ENCODE results near the gene LYRM4.

Gene LYRM4

DNA sequence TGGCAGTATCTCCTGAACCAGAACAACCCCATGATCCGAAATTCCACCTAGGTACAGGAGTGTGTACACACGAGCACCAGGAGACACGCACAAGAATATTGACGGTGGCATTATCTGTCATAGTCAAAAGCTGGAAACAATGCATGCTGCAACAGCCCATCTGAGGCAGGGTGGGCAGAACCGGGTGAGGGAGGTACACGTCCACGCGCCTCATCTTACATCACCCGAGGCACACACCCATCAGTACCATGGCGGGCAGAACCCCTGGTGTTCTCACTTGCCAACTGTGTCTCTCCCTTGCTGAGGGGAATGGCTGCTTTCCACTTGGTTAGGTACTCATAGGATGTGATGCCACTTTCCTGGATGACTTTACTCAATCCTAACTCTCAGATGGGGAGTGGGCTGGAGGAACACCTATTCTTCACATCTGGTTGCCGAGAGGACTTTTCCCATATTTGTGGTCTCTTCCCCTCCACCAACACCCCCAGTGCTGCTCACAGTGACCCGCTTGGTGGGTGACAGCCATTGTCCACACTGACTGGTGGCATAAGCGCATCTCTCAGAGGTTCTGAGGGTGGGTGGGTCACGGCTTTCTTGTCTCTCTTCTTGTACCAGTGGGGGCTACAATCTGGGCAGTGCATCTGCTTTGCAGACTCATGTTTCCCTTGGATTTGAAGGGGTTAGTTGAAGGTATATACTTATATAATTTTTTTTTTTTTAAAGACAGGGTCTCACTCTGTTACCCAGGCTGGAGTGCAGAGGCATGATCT lies 162.1 kb downstream of the LYRM4 start:
- DNase-seq (ENCODE audit: low read depth) = no peak

DNA sequence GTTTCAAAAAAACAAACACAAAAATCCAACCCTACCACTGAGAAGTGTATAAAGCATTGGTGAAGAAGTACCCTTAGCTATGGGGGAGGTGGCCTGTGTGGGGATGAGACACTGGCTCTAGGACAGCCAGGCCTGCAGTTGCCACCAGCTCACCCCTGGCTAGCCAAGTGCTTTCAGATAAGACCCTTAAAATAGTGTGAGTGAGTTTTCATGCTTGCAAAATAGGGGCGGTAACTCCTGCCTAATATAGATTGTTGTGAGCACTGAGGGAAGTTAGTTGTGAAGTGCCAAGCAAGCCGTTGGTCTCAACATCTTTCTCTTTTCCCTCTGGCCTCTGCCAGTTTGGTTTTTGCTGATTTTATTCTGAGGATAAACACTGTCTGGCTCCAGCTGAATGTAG lies 164.3 kb downstream of the LYRM4 start:
- DNase-seq (ENCODE audit: low read depth) = no peak

DNA sequence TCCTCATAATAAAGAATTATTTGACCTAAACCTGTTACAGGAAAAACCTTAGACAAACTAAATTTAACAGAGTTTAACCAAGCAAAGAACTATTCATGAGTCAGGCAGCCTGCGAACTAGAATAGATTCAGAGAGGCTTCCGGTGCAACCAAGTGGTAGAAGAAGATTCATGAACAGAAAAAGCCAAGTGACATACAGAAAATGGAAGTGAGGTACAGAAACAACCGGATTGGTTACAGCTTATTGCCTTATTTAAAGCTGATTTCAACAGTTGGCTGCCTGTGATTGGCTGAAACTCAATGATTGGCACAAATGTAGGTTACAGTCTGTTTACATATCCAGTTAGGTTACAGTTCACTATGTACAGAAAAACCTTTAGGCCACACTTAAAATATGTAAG lies 165.5 kb downstream of the LYRM4 start:
- DNase-seq (ENCODE audit: low read depth) = no peak

DNA sequence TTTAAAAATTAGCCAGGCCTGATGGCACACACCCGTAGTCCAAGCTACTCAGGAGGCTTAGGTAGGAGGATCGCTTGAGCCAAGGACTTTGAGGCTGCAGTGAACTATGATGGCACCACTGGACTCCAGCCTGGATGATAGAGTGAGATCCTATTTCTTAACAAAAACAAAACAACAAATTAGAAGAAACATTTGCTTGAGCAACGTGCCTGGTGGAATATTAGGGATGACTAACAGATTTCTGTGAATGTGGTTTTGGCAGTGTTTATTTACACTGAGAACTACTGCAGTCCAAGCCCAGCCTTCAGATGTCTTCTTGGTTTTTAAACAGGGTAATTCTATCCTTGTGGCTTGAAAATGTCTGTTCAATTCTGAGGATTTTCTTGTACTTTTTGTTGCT lies 166.4 kb downstream of the LYRM4 start:
- no peak for DNase-seq (ENCODE audit: low read depth)

DNA sequence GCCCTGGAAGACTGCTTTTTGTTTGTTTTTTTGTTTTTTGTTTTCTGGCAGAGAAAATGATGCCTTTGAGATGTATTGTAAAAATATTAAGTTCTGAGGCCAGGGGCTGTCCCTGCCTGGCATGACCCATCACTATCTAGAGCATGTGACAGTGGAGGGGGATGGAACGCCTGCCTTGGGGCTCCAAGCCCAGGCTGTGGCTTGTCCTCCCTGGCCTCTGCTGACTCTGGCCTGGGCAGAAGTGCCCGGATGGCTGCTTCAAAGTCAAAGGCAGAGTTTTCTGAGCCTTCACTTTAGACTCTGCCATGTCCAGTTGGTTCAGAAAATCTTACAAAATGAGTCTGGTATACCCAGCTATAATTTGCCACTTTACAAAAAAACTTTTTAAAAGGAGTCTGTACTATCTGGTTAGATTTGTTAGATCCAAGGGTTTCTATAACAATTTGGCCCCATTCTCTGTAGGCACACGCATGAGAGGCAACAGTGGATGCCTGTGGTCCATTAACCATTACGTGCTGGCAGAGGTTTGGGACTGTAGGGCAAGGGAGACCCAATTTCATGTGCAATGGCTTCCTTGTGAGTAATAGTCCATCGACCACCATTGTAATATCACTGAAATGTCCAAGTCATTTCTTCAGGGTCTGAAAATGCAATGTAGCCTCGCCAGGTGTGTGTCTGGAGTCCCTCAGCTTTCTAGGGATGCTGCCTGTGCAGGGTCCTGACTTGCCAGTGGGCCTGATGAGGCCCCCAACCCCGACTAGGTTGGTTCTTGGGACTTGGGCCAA lies 167.3 kb downstream of the LYRM4 start:
- DNase-seq (ENCODE audit: low read depth) = no peak

DNA sequence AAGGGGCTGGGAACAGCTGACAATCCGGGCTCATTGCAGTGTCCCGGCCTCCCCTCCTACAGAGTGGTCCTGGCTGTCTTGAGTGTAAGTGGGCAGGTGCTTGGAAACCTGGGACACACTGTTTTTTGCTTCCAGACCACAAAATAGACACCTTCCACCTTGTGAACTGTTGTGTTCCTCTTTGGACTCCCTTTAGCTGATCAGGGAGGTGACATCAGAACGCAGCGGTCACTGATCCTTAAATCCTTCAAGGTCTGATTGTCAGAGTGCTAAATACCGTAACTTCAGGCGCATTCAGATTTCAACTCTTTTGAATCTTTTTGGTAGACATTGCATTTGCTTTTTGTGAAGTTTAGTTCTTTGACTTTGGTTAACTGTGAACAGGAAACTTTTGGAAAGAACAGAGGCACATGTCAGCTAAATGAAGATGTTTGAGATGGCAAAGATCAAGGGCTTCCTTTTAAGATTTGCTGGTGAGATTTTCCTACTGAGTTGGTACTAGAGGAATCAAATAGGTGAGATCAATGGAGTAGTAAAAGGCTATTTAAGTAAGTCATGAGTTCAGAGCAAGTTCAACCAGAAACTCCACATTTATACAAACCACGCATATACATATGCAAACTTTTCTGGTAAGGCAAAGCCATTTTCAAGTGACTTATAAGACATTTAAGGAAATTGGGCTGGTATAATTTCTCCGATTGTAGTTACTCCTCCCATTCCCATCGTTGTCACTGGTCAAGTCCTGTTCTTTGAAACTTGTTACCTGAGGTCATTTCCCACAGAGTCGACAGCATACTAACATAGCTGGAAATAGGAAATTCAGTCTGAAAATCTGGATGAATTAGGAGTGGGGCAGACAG lies 169.3 kb downstream of the LYRM4 start:
- DNase-seq (ENCODE audit: low read depth) = no peak

DNA sequence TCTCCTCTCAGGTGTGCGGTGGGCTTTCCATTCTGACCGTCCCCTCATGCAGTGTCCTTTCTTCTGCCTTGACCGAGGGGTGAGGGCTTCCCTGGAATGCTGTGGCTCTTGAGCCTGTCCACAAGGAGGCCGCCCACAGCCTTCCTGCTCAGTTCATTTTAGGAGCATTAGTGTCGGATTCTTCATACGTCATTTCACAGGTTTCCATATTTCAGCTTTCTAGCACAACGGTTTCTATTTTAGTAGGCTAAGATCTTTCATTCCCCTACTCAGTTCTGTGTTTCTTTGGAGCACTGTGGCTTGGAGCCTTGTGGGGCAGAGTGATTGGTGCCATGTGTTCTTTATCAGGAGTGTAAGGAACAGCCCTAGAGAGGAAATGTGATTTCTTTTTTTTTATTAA lies 170.1 kb downstream of the LYRM4 start:
- DNase-seq (ENCODE audit: low read depth) = no peak

DNA sequence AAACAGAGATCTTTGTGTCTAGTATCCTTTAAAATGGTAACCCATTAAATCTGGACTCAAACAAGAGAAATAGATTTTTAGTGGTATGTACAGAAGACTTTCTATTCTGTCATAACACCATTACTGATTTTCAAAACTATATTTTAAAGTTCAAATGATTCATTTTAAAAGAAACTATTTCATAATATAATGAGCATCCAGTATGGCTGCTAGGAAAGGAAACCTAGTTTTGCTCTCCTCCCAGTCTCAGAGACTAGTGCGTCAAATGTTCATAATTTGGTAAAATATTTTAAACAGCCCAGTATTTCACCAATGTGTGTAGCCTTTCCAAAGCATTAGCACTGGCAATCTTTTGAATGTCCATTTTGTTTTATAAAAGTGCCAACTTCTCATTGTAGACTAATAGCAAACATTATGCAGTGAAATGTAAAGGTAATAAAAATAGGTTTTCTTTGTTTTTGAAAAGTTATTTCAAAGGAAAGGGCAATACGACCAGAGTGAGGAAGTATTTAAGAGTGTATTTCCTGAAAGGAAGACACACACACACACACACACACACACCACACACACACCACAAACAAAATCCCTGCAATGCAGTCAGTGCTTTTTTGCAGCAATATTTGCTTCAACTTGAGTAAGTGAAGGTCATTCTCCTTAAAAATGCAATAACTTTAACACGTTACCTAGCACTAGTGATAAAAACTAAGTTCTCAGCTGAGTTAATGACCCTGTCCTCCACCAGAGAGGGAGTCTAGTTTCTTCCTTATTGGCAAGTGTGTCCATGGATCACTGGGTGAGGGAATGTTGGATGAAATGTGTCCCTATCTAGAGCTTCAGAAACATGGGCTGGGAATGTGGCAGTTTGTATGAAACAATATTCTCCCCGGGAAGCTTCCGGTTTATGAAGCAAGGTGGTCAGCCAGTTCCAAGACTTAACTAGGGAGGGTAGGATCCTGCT lies 171.0 kb downstream of the LYRM4 start:
- no peak for DNase-seq (ENCODE audit: low read depth)

DNA sequence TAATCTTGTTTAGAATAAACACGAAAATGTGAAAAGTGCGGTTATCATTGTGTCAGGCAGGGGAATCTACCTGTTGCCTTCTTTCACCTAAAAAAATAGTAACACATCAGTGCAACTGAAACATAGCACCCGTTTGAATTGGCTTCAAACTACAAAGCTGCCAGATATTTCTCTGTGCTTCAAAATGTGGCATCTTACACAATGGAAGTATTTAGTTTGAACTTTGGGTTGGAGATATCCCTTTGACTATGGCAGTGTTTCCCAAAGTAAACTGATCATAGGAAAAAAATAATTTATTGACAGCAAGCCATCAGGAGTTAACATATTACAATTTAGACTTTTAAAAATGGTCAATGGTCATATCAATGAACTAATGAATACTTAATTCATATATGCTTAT lies 172.0 kb downstream of the LYRM4 start:
- DNase-seq (ENCODE audit: low read depth) = no peak

DNA sequence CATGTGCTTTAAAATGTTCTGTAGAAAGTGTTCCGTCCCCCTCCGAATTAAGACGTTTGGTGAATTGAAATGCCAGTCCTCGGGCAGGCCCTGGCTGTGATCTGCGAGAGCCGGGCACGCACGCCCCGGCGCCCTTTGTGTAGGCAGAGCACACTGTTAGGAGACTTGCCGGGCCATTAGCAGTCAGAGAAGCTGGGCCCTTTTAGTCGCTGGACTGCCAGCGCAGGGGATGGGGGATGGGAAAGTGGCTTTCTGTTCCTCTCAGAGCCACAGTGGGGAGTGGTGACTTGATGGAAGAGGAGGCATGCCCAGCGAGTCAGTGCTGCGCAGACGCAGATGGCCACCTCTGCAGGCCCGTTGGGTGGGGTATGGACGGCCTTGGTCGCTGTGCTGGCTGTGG lies 173.4 kb downstream of the LYRM4 start:
- DNase-seq (ENCODE audit: low read depth) = no peak

DNA sequence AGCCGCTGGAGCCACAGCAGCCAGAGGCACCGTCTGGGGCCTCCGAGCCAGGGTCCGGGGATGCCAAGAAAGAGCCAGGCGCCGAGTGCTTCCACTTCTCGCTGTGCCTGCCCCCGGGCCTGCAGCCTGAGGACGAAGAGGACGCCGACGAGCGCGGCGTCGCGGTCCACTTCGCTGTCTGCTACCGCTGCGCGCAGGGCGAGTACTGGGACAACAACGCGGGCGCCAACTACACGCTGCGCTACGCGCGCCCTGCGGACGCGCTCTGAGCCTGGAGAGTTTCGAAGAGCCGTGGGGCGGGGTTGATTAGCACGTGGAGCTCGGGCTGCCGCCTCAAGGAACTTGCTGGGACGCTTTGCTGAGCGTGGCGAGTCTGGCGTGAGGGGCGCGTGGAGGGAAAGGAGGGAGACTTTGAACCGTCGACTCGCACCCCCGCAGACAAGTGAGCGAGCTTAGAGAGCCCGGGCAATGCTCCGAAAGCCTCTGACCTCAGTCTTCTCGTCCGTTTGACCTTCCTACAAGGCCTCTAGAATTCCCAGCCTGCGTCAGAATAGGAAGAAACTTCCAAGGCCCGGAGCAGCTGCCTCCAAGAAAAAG lies 174.4 kb downstream of the LYRM4 start:
- DNase-seq (ENCODE audit: low read depth) = no peak

DNA sequence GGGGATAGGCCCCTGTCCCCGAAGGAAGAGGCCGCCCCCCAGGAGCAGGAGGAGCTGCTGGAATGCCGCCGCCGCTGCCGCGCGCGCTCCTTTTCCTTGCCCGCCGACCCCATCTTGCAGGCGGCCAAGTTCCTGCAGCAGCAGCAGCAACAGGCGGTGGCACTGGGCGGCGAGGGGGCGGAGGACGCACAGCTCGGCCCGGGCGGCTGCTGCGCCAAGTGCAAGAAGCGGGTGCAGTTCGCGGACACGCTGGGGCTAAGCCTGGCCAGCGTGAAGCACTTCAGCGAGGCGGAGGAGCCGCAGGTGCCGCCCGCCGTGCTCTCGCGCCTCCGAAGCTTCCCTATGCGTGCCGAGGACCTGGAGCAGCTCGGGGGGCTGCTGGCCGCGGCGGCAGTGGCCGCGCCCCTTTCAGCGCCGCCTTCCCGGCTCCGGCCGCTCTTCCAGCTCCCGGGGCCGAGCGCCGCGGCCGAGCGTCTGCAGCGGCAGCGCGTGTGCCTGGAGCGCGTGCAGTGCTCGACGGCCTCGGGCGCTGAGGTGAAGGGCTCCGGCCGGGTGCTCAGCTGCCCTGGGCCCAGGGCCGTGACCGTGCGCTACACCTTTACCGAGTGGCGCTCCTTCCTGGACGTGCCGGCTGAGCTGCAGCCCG lies 175.0 kb downstream of the LYRM4 start:
- no peak for DNase-seq (ENCODE audit: low read depth)

DNA sequence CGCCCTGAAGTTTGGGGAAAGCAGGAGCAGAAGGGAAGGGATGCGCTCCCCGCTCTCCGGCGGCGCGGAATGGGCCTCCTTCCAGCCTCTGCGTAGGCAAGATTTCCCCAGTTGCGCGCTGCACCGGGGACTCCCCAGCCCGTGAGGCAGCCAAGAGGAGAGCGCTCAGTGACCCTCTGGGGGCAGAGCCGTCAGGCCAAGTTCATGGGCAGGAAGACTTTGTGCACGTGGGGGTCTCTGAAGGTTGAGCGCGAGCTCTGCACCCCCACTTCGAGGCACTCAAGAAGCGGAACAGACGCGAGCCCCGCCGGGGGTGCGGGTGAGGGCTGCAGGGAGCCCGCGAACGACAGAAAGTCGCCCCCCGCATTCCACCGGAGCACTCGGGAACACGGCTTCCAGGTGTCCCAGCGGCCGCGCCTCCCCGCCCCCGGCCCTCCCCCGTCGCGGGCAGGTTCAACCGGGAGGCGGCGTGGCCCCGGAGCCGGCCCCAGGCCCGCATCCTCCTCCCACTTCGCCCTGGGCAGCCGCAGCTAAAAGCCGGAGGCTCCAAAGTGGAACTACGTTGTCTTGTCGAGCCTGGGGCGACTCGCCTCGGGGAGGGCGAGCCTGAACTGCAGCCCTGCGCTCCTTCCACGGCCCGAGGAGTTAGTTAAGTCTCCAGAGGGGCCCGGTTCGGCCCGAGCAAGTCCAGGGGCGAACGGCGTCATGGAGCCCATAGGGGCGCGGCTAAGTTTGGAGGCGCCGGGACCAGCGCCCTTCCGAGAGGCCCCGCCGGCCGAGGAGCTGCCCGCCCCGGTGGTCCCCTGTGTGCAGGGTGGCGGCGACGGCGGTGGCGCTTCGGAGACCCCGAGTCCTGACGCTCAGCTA lies 175.7 kb downstream of the LYRM4 start, which contains the start of gene PPP1R3G:
TSS of gene PPP1R3G (plus strand) at position 561 of the 867 bp plus-strand sequence. CDS start at position 706, 145 bp downstream.
- no peak for DNase-seq (ENCODE audit: low read depth)

DNA sequence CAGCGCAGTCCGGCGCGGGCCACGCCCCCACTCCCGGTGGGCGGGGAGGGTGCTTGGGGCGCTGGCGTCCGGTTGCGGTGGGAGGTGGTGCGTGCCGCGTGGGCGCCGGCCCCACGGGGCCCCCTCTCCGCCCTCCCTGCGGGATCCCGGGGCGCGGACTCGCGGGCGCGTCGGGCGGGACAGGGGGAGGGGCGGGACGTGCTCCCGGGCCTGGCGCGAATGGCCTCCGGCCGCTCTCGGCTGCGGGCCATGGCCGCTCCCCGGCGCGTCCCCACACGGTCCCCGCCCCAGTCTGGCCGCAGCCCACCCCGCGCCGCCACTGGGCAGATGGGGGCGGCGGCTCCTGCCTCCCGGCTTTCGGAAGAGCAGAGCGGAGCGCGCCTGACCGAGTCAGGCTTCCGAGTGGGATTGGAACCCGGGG lies 176.4 kb downstream of the LYRM4 start:
- no peak for DNase-seq (ENCODE audit: low read depth)

DNA sequence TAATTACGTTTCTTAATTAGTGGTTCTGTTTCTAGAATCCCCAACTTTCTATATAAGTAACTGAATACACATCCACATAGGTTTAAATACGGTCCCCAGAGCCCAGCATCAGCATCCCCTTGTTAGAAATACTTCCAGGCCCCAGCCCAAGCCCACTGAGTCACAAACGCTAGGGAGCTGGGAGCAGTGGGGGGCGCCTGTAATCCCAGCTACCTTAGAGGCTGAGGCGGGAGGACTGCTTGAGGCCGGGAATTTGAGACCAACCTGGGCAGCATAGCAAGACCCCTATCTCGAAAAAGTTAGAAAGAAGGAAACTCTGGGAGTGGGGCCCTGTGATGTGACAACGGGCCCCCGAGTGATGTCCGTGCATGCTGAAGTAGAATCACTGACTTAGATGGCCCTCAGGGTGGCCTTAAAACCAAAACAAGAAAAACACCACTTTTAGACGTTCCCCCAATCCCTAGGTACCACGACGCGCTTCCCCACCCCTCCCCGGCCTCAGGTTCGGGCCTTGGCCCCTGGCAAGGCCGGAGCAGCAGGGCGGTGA lies 176.9 kb downstream of the LYRM4 start:
- DNase-seq (ENCODE audit: low read depth) = no peak

DNA sequence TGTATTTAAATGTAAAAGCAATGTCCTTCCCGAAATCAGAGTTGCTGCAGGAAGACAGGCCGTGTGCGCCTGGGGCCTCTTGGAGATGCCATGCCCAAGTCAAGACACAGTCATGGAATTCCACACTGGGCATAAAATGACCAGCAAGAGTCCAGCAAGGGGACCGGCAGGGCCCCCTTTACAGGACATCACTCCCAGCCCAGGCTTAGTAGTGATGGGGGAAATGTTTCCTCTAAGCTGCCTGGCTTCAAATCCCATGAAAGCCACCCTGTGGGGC lies 177.5 kb downstream of the LYRM4 start:
- DNase-seq (ENCODE audit: low read depth) = no peak

DNA sequence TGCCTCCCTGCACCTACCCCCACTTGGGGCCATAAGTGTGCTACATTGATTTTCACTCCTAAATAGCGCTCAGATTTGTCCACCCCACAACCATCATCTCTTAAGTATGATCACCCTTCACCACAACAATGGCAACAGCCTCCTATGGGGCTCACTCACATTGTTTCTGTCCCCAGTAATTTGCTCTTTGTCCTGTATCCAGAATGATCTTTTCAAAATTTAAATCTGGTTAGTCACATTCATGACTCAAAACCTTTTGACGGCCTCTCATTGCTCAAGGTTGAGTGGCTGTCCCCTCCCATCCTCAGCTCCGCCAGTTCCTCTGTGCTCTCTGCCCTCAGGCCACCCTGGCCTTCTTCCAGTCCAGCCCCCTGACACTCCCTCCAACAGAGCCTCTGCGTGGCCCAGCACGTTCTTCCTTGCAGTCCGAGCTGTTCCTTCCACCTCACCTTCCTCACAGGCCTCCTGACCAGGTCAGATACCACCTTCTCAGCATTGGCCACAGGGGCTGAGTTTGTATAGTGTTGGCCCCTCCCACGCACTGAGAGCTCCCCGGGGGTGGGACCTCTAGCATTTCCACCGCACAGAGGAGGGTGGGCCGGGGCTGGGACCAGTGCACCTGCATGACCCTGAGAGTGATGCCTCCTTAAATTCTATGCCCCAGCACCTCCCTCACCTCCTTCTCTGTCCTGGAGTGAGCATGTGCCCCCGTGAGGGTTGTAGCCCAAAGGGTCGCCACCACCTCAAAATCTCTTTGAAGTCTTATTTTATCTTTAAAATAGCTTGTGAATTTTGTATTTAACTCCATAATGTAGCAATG lies 178.1 kb downstream of the LYRM4 start:
- DNase-seq (ENCODE audit: low read depth) = no peak

DNA sequence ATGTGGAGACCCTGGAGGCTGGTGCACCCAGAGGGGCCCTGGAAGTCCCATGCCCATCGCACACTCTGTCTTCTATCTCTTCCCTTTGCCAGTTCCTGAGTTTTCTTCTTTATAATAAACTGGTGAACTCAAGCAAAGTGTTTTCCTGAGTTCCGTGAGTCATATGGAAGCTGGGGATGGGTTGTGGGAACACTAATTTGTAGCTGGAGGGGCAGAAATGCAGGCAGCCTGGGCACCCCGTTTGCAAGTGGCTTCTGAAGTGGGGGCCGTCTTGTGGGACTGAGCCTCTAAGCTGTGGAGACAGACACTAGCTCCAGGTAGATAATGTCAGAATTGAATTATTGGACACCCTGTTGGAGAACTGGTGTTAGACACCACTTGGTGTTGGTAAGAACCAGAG lies 178.8 kb downstream of the LYRM4 start:
- no peak for DNase-seq (ENCODE audit: low read depth)
